HFF-Myc (cell line): Measurements from ENCODE around the gene PUS10.

Source experiments
- DNase-seq: peaks from one replicate; pipeline ENCODE4 v3.0.0-alpha.2; 2011; ENCODE audit warnings: low read depth; ENCODE audit errors: extremely low read depth
- H3K4me3 ChIP-seq: replicated peaks from 2 replicates; pipeline ENCODE4 v1.5.1; 2011; ENCODE audit warnings: low read depth, mild to moderate bottlenecking, control low read depth, low read length
- TF ChIP-seq, protein P1 (sequence below): IDR thresholded peaks from 2 replicates; pipeline ENCODE4 v1.5.1; 2012; ENCODE audit warnings: mild to moderate bottlenecking, low read depth, low read length, control low read depth; ENCODE audit errors: missing control alignments

PUS10 gene

DNA sequence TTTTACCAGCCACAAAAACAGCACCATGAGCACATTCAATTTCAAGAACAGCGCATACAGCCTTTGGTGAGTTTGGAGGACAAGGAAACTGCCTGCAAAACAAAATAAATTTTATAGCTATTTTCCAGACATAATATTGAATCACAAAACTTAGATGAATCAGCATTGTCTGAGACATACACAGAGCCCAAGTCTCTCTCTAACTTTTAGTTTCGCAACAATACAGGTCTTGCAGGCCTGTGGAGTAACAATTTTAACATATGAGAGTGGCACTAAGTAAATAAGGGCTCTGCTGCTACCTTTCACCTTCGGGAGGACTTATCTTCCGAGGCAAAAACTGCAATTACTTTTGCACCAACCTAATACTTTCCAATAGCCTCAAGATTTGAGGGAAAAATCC lies 56.6 kb downstream of the PUS10 start:
- no peak for DNase-seq
- TF ChIP-seq, protein P1, sequence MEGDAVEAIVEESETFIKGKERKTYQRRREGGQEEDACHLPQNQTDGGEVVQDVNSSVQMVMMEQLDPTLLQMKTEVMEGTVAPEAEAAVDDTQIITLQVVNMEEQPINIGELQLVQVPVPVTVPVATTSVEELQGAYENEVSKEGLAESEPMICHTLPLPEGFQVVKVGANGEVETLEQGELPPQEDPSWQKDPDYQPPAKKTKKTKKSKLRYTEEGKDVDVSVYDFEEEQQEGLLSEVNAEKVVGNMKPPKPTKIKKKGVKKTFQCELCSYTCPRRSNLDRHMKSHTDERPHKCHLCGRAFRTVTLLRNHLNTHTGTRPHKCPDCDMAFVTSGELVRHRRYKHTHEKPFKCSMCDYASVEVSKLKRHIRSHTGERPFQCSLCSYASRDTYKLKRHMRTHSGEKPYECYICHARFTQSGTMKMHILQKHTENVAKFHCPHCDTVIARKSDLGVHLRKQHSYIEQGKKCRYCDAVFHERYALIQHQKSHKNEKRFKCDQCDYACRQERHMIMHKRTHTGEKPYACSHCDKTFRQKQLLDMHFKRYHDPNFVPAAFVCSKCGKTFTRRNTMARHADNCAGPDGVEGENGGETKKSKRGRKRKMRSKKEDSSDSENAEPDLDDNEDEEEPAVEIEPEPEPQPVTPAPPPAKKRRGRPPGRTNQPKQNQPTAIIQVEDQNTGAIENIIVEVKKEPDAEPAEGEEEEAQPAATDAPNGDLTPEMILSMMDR, result no peak
- no peak overlapping the region for H3K4me3 ChIP-seq

- TF ChIP-seq, protein P1, result no peak
- no peak for DNase-seq
- H3K4me3 ChIP-seq, result no peak overlapping the region
Observed at GRCh38 chr2:60960706-60961105, 57.3 kb downstream of the PUS10 start.

GRCh38 chr2:60959501-60959900 lies 58.6 kb downstream of the PUS10 start:
- DNase-seq, result no peak
- TF ChIP-seq, protein P1, result no peak
- H3K4me3 ChIP-seq, result no peak overlapping the region

- TF ChIP-seq, protein P1, result no peak
- no peak for DNase-seq
- H3K4me3 ChIP-seq, result no peak overlapping the region
Observed at GRCh38 chr2:60958800-60959199, 59.3 kb downstream of the PUS10 start.

GRCh38 chr2:60958361-60958760 lies 59.7 kb downstream of the PUS10 start:
- H3K4me3 ChIP-seq, result no peak overlapping the region
- DNase-seq, result peak; percentile 21
- TF ChIP-seq, protein P1, result no peak

DNA sequence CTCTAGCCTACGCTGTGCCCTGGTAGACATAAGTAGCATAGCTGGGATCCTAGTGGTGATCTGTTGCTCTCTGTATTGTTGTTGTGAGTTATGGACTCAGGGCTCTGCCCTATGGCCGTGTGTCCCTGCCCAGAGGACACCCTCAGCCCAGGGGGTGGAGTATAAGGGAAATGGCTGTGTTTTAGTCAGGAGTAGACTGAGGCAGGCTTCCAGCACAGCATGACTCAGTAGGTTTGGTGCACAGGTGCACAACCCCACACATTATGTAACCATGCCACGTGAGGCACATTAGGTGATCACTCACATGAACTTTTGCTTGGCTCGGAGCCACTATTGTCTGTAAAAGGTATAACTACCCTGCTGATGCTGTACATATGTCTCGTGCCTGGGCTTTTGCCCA lies 60.4 kb downstream of the PUS10 start:
- TF ChIP-seq, protein P1, result no peak
- DNase-seq, result no peak
- H3K4me3 ChIP-seq, result no peak overlapping the region

GRCh38 chr2:60957224-60957623 lies 60.8 kb downstream of the PUS10 start:
- no peak for DNase-seq
- no peak overlapping the region for H3K4me3 ChIP-seq
- TF ChIP-seq, protein P1, result no peak
